ENCODE data around the gene PCSK9.
"Not testable (repeated sequence)": the region's sequence is repeated elsewhere in the genome, so short reads cannot be mapped to it uniquely, and the experiment has no call there.

The PCSK9 gene

GRCh38 chr1:55081905-55082296 lies 42.6 kb downstream of the PCSK9 start:
- DNase-seq, result no peak

GRCh38 chr1:55084257-55084656 lies 44.9 kb downstream of the PCSK9 start:
- DNase-seq, result no peak

- DNase-seq, result no peak
Measured at GRCh38 chr1:55087439-55087838, 48.1 kb downstream of the PCSK9 start.

DNA sequence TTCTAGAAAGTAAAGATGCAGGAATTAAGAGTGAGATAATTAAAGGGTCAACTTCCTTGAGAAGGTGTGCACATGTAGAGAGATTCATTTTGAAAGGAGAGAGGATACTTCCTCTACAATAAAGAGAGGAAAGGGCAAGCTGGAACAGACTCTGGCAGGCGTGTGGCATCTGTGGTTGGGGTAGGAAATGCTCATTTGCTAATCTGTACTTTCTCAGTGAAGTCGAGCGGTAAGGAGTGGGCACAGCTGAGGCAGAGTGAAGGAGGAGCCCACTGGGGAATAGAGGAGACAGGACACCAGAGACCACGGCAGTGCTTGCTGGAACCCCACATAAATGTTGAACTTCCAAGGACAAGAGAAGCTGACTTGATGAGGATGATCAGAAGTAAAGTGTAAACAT lies 49.1 kb downstream of the PCSK9 start:
- no peak for DNase-seq

DNA sequence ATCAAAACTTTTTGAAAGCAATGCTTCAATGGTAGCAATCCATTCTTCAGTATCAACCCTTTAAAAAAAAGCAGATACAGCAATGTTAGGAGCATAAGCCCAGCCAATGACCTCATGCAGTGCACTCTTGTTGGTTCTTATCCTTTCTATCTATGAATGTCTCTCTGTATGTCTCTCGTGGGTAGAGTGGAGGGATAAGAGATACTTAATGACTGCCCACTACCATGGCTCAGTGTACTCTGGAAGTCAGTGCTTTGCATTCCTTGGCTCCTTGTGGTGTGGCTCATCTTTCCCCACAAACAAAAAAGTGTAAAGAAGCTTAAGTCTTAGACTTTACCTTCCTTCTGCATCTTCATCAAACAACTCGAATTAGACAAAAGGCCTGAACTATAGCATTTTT lies 50.3 kb downstream of the PCSK9 start:
- DNase-seq, result no peak

- DNase-seq, result no peak
Measured at GRCh38 chr1:55092475-55092874, 53.1 kb downstream of the PCSK9 start.

GRCh38 chr1:55095095-55095494 lies 55.7 kb downstream of the PCSK9 start:
- DNase-seq, result no peak

- DNase-seq, result no peak
Measured at GRCh38 chr1:55103891-55104290, 64.5 kb downstream of the PCSK9 start.

DNA sequence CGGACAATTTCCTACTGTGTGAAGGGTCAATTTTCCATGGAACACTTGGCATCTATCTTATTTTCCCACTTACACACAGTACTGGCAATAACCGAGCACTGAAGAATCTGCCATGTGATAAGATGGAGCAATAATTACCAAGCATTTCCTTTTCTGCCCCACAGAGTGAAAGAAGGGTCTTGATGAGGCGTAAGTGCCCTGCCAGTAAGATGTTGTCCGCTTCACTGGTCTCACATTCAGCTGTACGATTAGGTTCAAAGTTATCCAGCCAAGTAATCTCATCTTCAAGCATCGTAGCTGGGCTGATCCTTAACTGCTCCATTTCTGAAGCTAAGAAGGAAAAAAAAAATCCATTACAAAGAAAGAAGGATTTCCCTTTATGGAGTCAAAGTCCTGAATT lies 67.8 kb downstream of the PCSK9 start:
- DNase-seq, result no peak

GRCh38 chr1:55109005-55109404 lies 69.7 kb downstream of the PCSK9 start:
- not testable (repeated sequence) for DNase-seq
